HL-60 (cell line): Measurements from ENCODE around the gene UTS2B.

Experiments used
- DNase-seq, 2 experiments: peaks; one replicate each; pipeline ENCODE4 v3.0.0-alpha.2; 2010 to 2020; ENCODE audit warnings: low read depth in 1 of 2, low spot score in 1 of 2
- H3K27ac ChIP-seq: fragments of 250-450 bp; sonication (Bioruptor Pico); replicated peaks from 2 replicates; pipeline ENCODE4 v1.5.1; 2020; ENCODE audit warnings: mild to moderate bottlenecking, moderate library complexity
- H3K27me3 ChIP-seq: fragments of 250-450 bp; sonication (Bioruptor Pico); 2 replicates; pipeline ENCODE4 v1.5.1; 2021; ENCODE audit warnings: mild to moderate bottlenecking, moderate library complexity; ENCODE audit not compliant: insufficient read depth, poor library complexity, severe bottlenecking
- H3K4me3 ChIP-seq: replicated peaks from 2 replicates; pipeline ENCODE4 v1.5.1; 2011; ENCODE audit warnings: mild to moderate bottlenecking, control low read depth, low read length; ENCODE audit not compliant: insufficient read depth
- GABPA ChIP-seq: IDR thresholded peaks from 2 replicates; pipeline ENCODE4 v1.6.1; 2012; ENCODE audit warnings: low read depth
- POLR2AphosphoS5 ChIP-seq: IDR thresholded peaks from 2 replicates; pipeline ENCODE4 v1.6.1; 2012; ENCODE audit warnings: low read depth
- SPI1 ChIP-seq: IDR thresholded peaks from 2 replicates; pipeline ENCODE4 v1.6.1; 2012; ENCODE audit warnings: low read depth, mild to moderate bottlenecking, borderline replicate concordance
- TF ChIP-seq, protein P1 (sequence below): IDR thresholded peaks from 2 replicates; pipeline ENCODE4 v1.6.1; 2012; ENCODE audit warnings: low read depth; ENCODE audit not compliant: insufficient replicate concordance
- TF ChIP-seq, protein P2 (sequence below): IDR thresholded peaks from one replicate; pipeline ENCODE4 v1.5.1; 2011; ENCODE audit warnings: low read length, control low read depth, inconsistent platforms; ENCODE audit not compliant: insufficient read depth

UTS2B gene

GRCh38 chr3:191372122-191372521, 41.8 kb upstream of the UTS2B start:
- H3K27me3 ChIP-seq = no peaks in the 10 kb centered on the region
- no peak overlapping the region for H3K27ac ChIP-seq
- TF ChIP-seq, protein P1, sequence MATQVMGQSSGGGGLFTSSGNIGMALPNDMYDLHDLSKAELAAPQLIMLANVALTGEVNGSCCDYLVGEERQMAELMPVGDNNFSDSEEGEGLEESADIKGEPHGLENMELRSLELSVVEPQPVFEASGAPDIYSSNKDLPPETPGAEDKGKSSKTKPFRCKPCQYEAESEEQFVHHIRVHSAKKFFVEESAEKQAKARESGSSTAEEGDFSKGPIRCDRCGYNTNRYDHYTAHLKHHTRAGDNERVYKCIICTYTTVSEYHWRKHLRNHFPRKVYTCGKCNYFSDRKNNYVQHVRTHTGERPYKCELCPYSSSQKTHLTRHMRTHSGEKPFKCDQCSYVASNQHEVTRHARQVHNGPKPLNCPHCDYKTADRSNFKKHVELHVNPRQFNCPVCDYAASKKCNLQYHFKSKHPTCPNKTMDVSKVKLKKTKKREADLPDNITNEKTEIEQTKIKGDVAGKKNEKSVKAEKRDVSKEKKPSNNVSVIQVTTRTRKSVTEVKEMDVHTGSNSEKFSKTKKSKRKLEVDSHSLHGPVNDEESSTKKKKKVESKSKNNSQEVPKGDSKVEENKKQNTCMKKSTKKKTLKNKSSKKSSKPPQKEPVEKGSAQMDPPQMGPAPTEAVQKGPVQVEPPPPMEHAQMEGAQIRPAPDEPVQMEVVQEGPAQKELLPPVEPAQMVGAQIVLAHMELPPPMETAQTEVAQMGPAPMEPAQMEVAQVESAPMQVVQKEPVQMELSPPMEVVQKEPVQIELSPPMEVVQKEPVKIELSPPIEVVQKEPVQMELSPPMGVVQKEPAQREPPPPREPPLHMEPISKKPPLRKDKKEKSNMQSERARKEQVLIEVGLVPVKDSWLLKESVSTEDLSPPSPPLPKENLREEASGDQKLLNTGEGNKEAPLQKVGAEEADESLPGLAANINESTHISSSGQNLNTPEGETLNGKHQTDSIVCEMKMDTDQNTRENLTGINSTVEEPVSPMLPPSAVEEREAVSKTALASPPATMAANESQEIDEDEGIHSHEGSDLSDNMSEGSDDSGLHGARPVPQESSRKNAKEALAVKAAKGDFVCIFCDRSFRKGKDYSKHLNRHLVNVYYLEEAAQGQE = no peak
- TF ChIP-seq SPI1 = peak; percentile 75
- TF ChIP-seq, protein P2, sequence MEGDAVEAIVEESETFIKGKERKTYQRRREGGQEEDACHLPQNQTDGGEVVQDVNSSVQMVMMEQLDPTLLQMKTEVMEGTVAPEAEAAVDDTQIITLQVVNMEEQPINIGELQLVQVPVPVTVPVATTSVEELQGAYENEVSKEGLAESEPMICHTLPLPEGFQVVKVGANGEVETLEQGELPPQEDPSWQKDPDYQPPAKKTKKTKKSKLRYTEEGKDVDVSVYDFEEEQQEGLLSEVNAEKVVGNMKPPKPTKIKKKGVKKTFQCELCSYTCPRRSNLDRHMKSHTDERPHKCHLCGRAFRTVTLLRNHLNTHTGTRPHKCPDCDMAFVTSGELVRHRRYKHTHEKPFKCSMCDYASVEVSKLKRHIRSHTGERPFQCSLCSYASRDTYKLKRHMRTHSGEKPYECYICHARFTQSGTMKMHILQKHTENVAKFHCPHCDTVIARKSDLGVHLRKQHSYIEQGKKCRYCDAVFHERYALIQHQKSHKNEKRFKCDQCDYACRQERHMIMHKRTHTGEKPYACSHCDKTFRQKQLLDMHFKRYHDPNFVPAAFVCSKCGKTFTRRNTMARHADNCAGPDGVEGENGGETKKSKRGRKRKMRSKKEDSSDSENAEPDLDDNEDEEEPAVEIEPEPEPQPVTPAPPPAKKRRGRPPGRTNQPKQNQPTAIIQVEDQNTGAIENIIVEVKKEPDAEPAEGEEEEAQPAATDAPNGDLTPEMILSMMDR = no peak
- H3K4me3 ChIP-seq = no peak overlapping the region
- no peak for DNase-seq

DNA sequence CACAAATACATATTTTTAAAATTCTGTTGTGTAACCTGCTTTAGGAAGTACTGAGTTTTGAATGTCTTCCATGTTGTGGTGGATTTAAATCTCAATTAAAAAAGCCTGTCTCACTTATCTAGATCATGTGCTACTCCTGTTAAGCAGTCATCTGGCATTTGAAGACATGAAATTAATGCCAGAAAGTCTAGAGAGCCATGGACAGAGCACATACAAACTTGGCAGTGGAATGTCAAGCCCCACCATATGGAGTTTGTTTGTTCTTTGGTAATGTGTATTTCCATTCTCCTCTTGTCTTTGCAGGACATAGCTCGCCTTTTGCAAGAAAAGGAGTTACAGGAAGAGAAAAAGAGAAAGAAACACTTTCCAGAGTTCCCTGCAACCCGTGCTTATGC, 39.3 kb upstream of the UTS2B start:
- no peak overlapping the region for H3K4me3 ChIP-seq
- TF ChIP-seq POLR2AphosphoS5 (no peak), SPI1 (no peak), GABPA (no peak)
- TF ChIP-seq, protein P2 = no peak
- TF ChIP-seq, protein P1 = no peak
- no peak for DNase-seq
- H3K27ac ChIP-seq = no peak overlapping the region
- no peaks in the 10 kb centered on the region for H3K27me3 ChIP-seq

DNA sequence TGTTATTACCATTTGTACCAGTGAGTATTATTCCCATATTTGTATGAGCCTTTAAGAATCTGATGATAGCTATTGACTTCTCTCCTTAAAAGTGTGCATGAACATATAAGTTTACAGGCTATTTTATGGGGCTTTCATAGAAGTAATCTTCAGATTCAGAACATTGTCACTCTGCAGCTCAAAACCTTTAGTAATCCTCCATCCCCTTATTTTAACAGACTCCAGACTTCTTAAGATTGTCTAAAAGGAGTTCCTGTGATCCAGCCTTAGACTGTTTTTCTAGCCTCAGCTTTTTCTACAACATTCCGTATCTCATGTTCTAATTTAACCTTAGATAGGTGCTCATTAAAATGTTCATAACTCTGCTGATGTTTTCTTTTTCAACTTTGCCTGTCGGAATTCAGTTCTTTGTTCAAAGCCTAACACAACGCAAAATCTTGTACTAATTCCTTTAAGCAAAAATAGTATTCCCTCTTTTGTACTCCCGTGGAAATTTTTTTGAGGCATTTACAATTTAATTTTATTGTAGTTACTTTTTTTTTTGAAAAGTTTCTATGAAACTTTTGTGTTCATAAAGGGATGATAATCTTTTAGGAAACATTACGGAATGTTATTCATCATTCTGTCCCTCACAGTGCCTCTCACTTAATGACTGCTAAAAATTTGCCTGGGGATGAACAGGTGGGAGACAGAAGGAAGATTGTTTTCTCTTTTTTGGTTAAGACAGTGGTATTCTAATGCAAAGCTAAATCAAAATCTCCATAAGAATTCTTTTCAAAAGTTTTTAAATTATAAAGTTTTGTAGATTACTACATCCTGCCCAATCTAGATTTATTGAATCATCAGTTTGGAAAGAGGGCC, 38.7 kb upstream of the UTS2B start:
- TF ChIP-seq GABPA (no peak), SPI1 (no peak)
- TF ChIP-seq, protein P2 = no peak
- TF ChIP-seq, protein P1 = no peak
- no peak overlapping the region for H3K27ac ChIP-seq
- no peaks in the 10 kb centered on the region for H3K27me3 ChIP-seq
- H3K4me3 ChIP-seq = no peak overlapping the region
- no peak for DNase-seq
